ENCODE data around the gene FAM236D.
"Not testable (repeated sequence)": the region's sequence is repeated elsewhere in the genome, so short reads cannot be mapped to it uniquely, and the experiment has no call there.

DNA sequence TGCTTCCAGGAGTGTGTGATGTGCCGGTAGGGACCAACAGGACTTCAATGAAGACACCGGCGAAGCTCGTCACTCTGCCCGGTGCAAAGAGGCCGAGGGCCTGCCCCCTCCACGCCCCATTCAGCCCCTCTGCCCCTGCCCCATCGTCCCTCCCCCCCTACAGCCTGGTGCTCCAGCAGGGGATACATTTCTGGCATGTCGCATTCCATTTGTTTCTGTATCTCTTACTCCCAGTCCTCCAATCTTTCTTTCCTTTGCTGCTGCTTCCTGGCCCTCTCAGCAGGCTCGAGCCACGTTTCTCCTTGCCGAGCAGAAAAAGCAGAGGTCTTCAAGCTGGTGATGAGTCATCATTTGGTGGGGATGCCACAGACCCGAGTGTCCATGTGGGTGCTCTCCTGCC is at the start of gene FAM236D:
- not testable (repeated sequence) for TF ChIP-seq CHD2 (IDR thresholded peaks at IDR 0.05; ENCODE audit: low read length, partially characterized antibody); JUN (IDR thresholded peaks at IDR 0.05); CTCF (IDR thresholded peaks at IDR 0.05); REST (IDR thresholded peaks at IDR 0.05); RAD21 (conservative IDR thresholded peaks at IDR 0.05 in 1 of 2, IDR thresholded peaks at IDR 0.05 in 1 of 2); HDAC2 (IDR thresholded peaks at IDR 0.05); ELK1 (IDR thresholded peaks at IDR 0.05; ENCODE audit: low read depth, low read length); CEBPB (IDR thresholded peaks at IDR 0.05); RCOR1 (IDR thresholded peaks at IDR 0.05; ENCODE audit: low read depth, low read length)
- TF ChIP-seq, protein P1, sequence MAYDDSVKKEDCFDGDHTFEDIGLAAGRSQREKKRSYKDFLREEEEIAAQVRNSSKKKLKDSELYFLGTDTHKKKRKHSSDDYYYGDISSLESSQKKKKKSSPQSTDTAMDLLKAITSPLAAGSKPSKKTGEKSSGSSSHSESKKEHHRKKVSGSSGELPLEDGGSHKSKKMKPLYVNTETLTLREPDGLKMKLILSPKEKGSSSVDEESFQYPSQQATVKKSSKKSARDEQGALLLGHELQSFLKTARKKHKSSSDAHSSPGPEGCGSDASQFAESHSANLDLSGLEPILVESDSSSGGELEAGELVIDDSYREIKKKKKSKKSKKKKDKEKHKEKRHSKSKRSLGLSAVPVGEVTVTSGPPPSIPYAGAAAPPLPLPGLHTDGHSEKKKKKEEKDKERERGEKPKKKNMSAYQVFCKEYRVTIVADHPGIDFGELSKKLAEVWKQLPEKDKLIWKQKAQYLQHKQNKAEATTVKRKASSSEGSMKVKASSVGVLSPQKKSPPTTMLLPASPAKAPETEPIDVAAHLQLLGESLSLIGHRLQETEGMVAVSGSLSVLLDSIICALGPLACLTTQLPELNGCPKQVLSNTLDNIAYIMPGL (CRISPR knock-in tag; IDR thresholded peaks at IDR 0.05; ENCODE audit: borderline replicate concordance): not testable (repeated sequence)
- TF ChIP-seq, protein P2, sequence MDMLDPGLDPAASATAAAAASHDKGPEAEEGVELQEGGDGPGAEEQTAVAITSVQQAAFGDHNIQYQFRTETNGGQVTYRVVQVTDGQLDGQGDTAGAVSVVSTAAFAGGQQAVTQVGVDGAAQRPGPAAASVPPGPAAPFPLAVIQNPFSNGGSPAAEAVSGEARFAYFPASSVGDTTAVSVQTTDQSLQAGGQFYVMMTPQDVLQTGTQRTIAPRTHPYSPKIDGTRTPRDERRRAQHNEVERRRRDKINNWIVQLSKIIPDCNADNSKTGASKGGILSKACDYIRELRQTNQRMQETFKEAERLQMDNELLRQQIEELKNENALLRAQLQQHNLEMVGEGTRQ (IDR thresholded peaks at IDR 0.05): not testable (repeated sequence)
